ENCODE data around the gene SF3B1. TPM values are rescaled to one million over a fixed set of nuclear protein-coding genes. Genes with fewer than 3 reads are reported as not detected.

SF3B1 gene
- total RNA-seq, 1 donor from 2014 or later: 787 TPM

GRCh38 chr2:197387179-197387578, 47.6 kb downstream of the SF3B1 start:
- no peaks in the 10 kb centered on the region for H3K79me2 ChIP-seq (ENCODE audit: low read depth)
- H3K27ac ChIP-seq: no peak overlapping the region
- no peak overlapping the region for H3K4me2 ChIP-seq
- no peak for DNase-seq (ENCODE audit: low spot score)
- no peak overlapping the region for H2AFZ ChIP-seq (replicated peaks)
- Mint-ChIP-seq H3K27me3 (ENCODE audit: insufficient read depth, low read depth) (peaks cover 3% of the 10 kb centered on the region), H3K9me3 (no peaks in the 10 kb centered on the region), H3K4me3 (no peak overlapping the region), H3K36me3 (peaks cover 5% of the 10 kb centered on the region), H3K27ac (no peak overlapping the region), H3K4me1 (no peaks in the 10 kb centered on the region)
- H4K20me1 ChIP-seq (ENCODE audit: low read depth): no peaks in the 10 kb centered on the region
- TF ChIP-seq EZH2phosphoT487 (IDR thresholded peaks at IDR 0.05) (no peak), CTCF (IDR thresholded peaks at IDR 0.05) (no peak), EZH2 (IDR thresholded peaks at IDR 0.05) (no peak)
- no peaks in the 10 kb centered on the region for H3K4me1 ChIP-seq
- H3K27me3 ChIP-seq: no peaks in the 10 kb centered on the region
- H3K4me3 ChIP-seq: no peak overlapping the region
- no peak overlapping the region for H3K9ac ChIP-seq
- H3F3A ChIP-seq (ENCODE audit: low read depth): peaks cover 24% of the 10 kb centered on the region
- H3K9me3 ChIP-seq (ENCODE audit: low read depth): no peaks in the 10 kb centered on the region
- H3K36me3 ChIP-seq: peaks cover 5% of the 10 kb centered on the region

GRCh38 chr2:197386242-197386641, 48.6 kb downstream of the SF3B1 start:
- Histone ChIP-seq H3K36me3 (no peaks in the 10 kb centered on the region), H3K9me3 (ENCODE audit: low read depth) (no peaks in the 10 kb centered on the region), H3F3A (ENCODE audit: low read depth) (peaks cover 21% of the 10 kb centered on the region), H3K4me1 (no peaks in the 10 kb centered on the region), H3K79me2 (ENCODE audit: low read depth) (no peaks in the 10 kb centered on the region), H3K27ac (no peak overlapping the region), H4K20me1 (ENCODE audit: low read depth) (no peaks in the 10 kb centered on the region), H3K9ac (no peak overlapping the region), H3K27me3 (no peaks in the 10 kb centered on the region), H3K4me3 (no peak overlapping the region), H2AFZ (replicated peaks) (no peak overlapping the region), H3K4me2 (no peak overlapping the region)
- Mint-ChIP-seq H3K36me3 (peaks cover 4% of the 10 kb centered on the region), H3K27ac (no peak overlapping the region), H3K9me3 (no peaks in the 10 kb centered on the region), H3K4me3 (no peak overlapping the region), H3K27me3 (ENCODE audit: insufficient read depth, low read depth) (peaks cover 3% of the 10 kb centered on the region), H3K4me1 (no peaks in the 10 kb centered on the region)
- DNase-seq (ENCODE audit: low spot score): no peak
- TF ChIP-seq EZH2phosphoT487 (IDR thresholded peaks at IDR 0.05) (no peak), EZH2 (IDR thresholded peaks at IDR 0.05) (no peak), CTCF (IDR thresholded peaks at IDR 0.05) (no peak)

GRCh38 chr2:197383825-197384224, 51.0 kb downstream of the SF3B1 start:
- DNase-seq (ENCODE audit: low spot score): peak; percentile 14
- H3K27me3 Mint-ChIP-seq (ENCODE audit: insufficient read depth, low read depth): peaks cover 7% of the 10 kb centered on the region
- no peaks in the 10 kb centered on the region for H3K9me3 Mint-ChIP-seq
- H3K36me3 ChIP-seq: no peaks in the 10 kb centered on the region
- H3K4me3 ChIP-seq: no peak overlapping the region
- H3K36me3 Mint-ChIP-seq: no peaks in the 10 kb centered on the region
- no peak overlapping the region for H3K4me2 ChIP-seq
- peaks cover 1% of the 10 kb centered on the region for H3F3A ChIP-seq (ENCODE audit: low read depth)
- H2AFZ ChIP-seq (replicated peaks): no peak overlapping the region
- TF ChIP-seq EZH2phosphoT487 (IDR thresholded peaks at IDR 0.05) (no peak), CTCF (IDR thresholded peaks at IDR 0.05) (no peak), EZH2 (IDR thresholded peaks at IDR 0.05) (no peak)
- no peaks in the 10 kb centered on the region for H3K9me3 ChIP-seq (ENCODE audit: low read depth)
- no peaks in the 10 kb centered on the region for H3K79me2 ChIP-seq (ENCODE audit: low read depth)
- no peak overlapping the region for H3K27ac ChIP-seq
- peaks cover 9% of the 10 kb centered on the region for H3K4me1 Mint-ChIP-seq
- H3K27ac Mint-ChIP-seq: no peak overlapping the region
- H3K4me3 Mint-ChIP-seq: no peak overlapping the region
- no peaks in the 10 kb centered on the region for H3K27me3 ChIP-seq
- no peak overlapping the region for H3K9ac ChIP-seq
- no peaks in the 10 kb centered on the region for H3K4me1 ChIP-seq
- no peaks in the 10 kb centered on the region for H4K20me1 ChIP-seq (ENCODE audit: low read depth)

All from neural progenitor cell (in vitro differentiated cells).